Measurements from ENCODE around the gene POGLUT3.

The POGLUT3 gene

DNA sequence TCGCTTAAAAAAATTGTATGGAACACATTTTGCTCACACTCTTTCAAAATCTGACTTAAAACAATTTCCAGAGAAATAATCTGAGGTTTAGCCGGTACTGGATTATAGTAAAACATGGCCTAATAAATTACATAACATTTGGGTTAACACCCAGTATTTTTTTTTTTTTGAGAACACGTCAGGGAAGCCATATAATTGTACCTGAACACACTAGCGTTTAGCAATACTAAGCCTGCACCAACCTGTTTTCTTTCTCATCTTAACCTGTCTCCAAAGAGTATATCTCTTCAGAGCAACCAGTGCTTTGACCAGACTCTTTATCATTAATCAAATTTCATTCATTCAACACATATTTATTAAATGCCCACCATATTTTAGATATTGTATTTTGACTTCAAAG lies 2.0 kb upstream of the POGLUT3 start:
- Histone ChIP-seq H3K9ac (ENCODE audit: low read depth, low read length, poor library complexity, severe bottlenecking) (no peak overlapping the region), H3K36me3 (ENCODE audit: insufficient read depth, low read length) (no peaks in the 10 kb centered on the region), H4K20me1 (ENCODE audit: insufficient read depth, low read length, poor library complexity, severe bottlenecking) (peaks cover 3% of the 10 kb centered on the region), H3K9me3 (ENCODE audit: insufficient read depth, low read depth, low read length) (no peaks in the 10 kb centered on the region), H3K4me1 (ENCODE audit: insufficient read depth, low read length, poor library complexity, severe bottlenecking) (peaks cover 8% of the 10 kb centered on the region), H3K4me3 (ENCODE audit: low read length, poor library complexity, severe bottlenecking) (no peak overlapping the region), H2AFZ (ENCODE audit: low read length) (no peak overlapping the region), H3K79me2 (ENCODE audit: insufficient read depth, low read length) (peaks cover 6% of the 10 kb centered on the region; the same call in 1 of the 2 replicates), H3F3A (ENCODE audit: low read depth) (peaks cover 8% of the 10 kb centered on the region; the same call in 1 of the 2 replicates), H3K27me3 (ENCODE audit: insufficient read depth, low read length, poor library complexity, severe bottlenecking) (no peaks in the 10 kb centered on the region), H3K9me2 (replicated peaks; ENCODE audit: low read depth, low read length) (no peaks in the 10 kb centered on the region), H3K4me2 (ENCODE audit: low read depth, low read length, poor library complexity, severe bottlenecking) (no peak overlapping the region)
- TF ChIP-seq, protein P1, sequence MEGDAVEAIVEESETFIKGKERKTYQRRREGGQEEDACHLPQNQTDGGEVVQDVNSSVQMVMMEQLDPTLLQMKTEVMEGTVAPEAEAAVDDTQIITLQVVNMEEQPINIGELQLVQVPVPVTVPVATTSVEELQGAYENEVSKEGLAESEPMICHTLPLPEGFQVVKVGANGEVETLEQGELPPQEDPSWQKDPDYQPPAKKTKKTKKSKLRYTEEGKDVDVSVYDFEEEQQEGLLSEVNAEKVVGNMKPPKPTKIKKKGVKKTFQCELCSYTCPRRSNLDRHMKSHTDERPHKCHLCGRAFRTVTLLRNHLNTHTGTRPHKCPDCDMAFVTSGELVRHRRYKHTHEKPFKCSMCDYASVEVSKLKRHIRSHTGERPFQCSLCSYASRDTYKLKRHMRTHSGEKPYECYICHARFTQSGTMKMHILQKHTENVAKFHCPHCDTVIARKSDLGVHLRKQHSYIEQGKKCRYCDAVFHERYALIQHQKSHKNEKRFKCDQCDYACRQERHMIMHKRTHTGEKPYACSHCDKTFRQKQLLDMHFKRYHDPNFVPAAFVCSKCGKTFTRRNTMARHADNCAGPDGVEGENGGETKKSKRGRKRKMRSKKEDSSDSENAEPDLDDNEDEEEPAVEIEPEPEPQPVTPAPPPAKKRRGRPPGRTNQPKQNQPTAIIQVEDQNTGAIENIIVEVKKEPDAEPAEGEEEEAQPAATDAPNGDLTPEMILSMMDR (conservative IDR thresholded peaks at IDR 0.05; ENCODE audit: low read length): no peak
- TF ChIP-seq EZH2phosphoT487 (IDR thresholded peaks at IDR 0.05; ENCODE audit: borderline replicate concordance): no peak

DNA sequence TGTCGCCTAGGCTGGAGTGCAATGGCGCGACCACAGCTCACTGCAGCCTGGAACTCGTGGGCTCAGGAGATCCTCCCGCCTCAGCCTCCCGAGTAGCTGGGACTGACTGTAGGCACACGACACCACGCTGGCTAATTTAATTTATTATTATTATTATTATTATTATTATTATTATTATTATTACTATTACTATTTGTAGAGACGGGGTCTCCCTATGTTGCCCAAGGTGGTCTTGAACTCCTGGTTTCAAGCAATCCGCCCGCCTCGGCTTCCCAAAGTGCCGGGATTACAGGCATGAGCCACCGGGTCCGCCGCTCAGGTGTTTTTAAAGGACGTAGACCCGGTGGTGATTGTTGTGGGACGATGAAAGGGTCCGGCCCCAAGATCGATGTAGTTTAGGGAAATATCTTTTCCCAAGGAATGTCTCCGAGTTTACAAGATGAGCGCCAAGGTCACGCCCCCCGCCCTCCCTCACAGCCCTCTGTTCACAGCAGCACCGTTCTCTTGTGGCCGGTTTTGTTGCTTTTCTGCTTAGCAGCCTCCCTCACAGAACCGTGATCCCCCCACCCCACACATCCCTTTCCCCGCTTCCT lies 728 bp upstream of the POGLUT3 start:
- Histone ChIP-seq H3K4me3 (ENCODE audit: low read length, poor library complexity, severe bottlenecking) (peak overlapping the region; percentile 95), H3K9me3 (ENCODE audit: insufficient read depth, low read depth, low read length) (no peaks in the 10 kb centered on the region), H3K27me3 (ENCODE audit: insufficient read depth, low read length, poor library complexity, severe bottlenecking) (no peaks in the 10 kb centered on the region), H4K20me1 (ENCODE audit: insufficient read depth, low read length, poor library complexity, severe bottlenecking) (peaks cover 3% of the 10 kb centered on the region), H3K79me2 (ENCODE audit: insufficient read depth, low read length) (peaks cover 6% of the 10 kb centered on the region; the same call in 1 of the 2 replicates), H3K4me1 (ENCODE audit: insufficient read depth, low read length, poor library complexity, severe bottlenecking) (peaks cover 15% of the 10 kb centered on the region), H2AFZ (ENCODE audit: low read length) (peak overlapping the region; percentile 98), H3K9ac (ENCODE audit: low read depth, low read length, poor library complexity, severe bottlenecking) (peak overlapping the region; percentile 81), H3K9me2 (replicated peaks; ENCODE audit: low read depth, low read length) (no peaks in the 10 kb centered on the region), H3K36me3 (ENCODE audit: insufficient read depth, low read length) (no peaks in the 10 kb centered on the region), H3K4me2 (ENCODE audit: low read depth, low read length, poor library complexity, severe bottlenecking) (peak overlapping the region; percentile 70), H3F3A (ENCODE audit: low read depth) (peaks cover 8% of the 10 kb centered on the region; the same call in 1 of the 2 replicates)
- TF ChIP-seq, protein P1 (conservative IDR thresholded peaks at IDR 0.05; ENCODE audit: low read length): no peak
- no peak for TF ChIP-seq EZH2phosphoT487 (IDR thresholded peaks at IDR 0.05; ENCODE audit: borderline replicate concordance)

DNA sequence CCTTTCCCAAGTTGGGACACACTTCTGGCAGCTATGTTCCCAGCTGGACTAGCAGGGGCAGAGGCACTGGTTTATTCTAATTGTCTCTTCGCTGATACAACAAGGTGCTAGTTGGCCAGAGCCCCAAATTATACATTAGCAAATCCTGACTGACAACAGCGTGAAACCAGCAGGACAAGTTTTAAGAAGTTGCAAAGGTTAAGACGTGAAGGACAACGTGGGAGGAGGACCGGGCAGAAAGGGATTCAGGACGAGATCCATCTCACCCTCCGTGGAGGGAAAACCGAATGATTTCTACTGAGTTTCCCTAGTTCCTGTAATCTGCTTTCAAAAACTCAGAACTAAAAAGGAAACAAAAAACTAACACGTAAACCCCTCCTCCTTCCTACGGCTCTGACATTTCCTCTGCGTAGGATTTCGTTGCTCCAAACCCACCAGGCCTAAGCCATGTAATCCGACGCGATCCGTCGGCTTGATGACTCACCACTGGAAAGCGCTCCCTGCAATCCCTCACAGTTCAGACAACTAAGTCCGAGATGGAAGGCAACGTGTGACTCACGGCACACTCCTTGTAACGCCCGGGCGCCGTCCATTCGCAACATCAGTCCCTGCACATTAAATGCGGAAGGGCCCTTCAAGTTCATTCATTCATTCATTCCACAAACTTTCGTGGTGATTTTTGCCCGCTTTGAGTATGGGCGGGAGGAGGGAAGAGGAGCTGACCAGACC lies 703 bp downstream of the POGLUT3 start:
- Histone ChIP-seq H3F3A (ENCODE audit: low read depth) (peaks cover 8% of the 10 kb centered on the region; the same call in 1 of the 2 replicates), H3K9me2 (replicated peaks; ENCODE audit: low read depth, low read length) (no peaks in the 10 kb centered on the region), H3K4me1 (ENCODE audit: insufficient read depth, low read length, poor library complexity, severe bottlenecking) (peaks cover 16% of the 10 kb centered on the region), H3K4me3 (ENCODE audit: low read length, poor library complexity, severe bottlenecking) (peak overlapping the region; percentile 95), H3K4me2 (ENCODE audit: low read depth, low read length, poor library complexity, severe bottlenecking) (peak overlapping the region; percentile 70), H3K9me3 (ENCODE audit: insufficient read depth, low read depth, low read length) (no peaks in the 10 kb centered on the region), H3K79me2 (ENCODE audit: insufficient read depth, low read length) (peaks cover 8% of the 10 kb centered on the region; the same call in 1 of the 2 replicates), H2AFZ (ENCODE audit: low read length) (peak overlapping the region; percentile 98), H4K20me1 (ENCODE audit: insufficient read depth, low read length, poor library complexity, severe bottlenecking) (peaks cover 3% of the 10 kb centered on the region), H3K27me3 (ENCODE audit: insufficient read depth, low read length, poor library complexity, severe bottlenecking) (no peaks in the 10 kb centered on the region), H3K9ac (ENCODE audit: low read depth, low read length, poor library complexity, severe bottlenecking) (peak overlapping the region; percentile 81), H3K36me3 (ENCODE audit: insufficient read depth, low read length) (no peaks in the 10 kb centered on the region)
- no peak for TF ChIP-seq EZH2phosphoT487 (IDR thresholded peaks at IDR 0.05; ENCODE audit: borderline replicate concordance)
- TF ChIP-seq, protein P1 (conservative IDR thresholded peaks at IDR 0.05; ENCODE audit: low read length): no peak
